ENCODE data around the gene DNAJC1.

DNAJC1 gene

GRCh38 chr10:21989453-21990154, 13.9 kb downstream of the DNAJC1 start:
- no peak overlapping the region for H2AFZ ChIP-seq (ENCODE audit: low read depth, low read length, severe bottlenecking)
- no peaks in the 10 kb centered on the region for H3F3A ChIP-seq (ENCODE audit: insufficient read depth)
- no peaks in the 10 kb centered on the region for H3K27me3 ChIP-seq (ENCODE audit: low read length)
- H3K36me3 ChIP-seq (ENCODE audit: low read length): no peaks in the 10 kb centered on the region
- 0 out of 2 replicates have a peak, but pooled peaks cover 2% of the 10 kb centered on the region for H4K20me1 ChIP-seq (ENCODE audit: low read depth, low read length)
- H3K27ac ChIP-seq (ENCODE audit: low read depth, low read length): no peak overlapping the region
- H3K9me3 ChIP-seq (ENCODE audit: insufficient read depth, low read length): no peaks in the 10 kb centered on the region
- H3K4me2 ChIP-seq (ENCODE audit: low read depth, low read length, poor library complexity, severe bottlenecking): no peak overlapping the region
- no peaks in the 10 kb centered on the region for H3K9me2 ChIP-seq (replicated peaks; ENCODE audit: insufficient read depth, low read length)
- H3K4me3 ChIP-seq (ENCODE audit: insufficient read depth, low read length, poor library complexity, severe bottlenecking): no peak overlapping the region
- H3K79me2 ChIP-seq (ENCODE audit: insufficient read depth, low read length): no peaks in the 10 kb centered on the region
- TF ChIP-seq EZH2phosphoT487 (conservative IDR thresholded peaks at IDR 0.05; ENCODE audit: low read length) (no peak), CTCF (IDR thresholded peaks at IDR 0.05; ENCODE audit: insufficient read depth, low read length, poor library complexity, severe bottlenecking) (peak; percentile 64)
- H3K9ac ChIP-seq (ENCODE audit: low read length): no peak overlapping the region

DNA sequence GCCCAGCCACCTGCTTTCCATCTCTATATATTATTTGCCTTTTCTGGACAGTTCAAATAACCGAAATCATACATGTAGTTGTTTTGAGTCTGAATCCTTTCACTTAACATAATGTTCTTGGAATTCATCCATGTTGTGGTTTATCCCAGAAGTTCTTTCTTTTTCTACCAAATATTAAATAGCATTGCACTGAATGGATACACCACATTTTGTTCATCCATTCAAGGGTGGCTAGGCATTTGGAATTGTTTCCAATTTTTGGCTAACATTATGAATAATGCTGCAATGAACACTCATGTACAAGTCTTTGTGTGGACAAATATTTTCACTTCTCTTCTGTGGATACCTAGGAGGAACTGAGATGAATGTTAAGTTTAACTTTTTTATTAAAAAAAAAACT, 18.0 kb downstream of the DNAJC1 start:
- no peaks in the 10 kb centered on the region for H3F3A ChIP-seq (ENCODE audit: insufficient read depth)
- H3K9ac ChIP-seq (ENCODE audit: low read length): no peak overlapping the region
- H3K4me2 ChIP-seq (ENCODE audit: low read depth, low read length, poor library complexity, severe bottlenecking): no peak overlapping the region
- H3K27ac ChIP-seq (ENCODE audit: low read depth, low read length): no peak overlapping the region
- no peaks in the 10 kb centered on the region for H3K79me2 ChIP-seq (ENCODE audit: insufficient read depth, low read length)
- no peaks in the 10 kb centered on the region for H3K9me2 ChIP-seq (replicated peaks; ENCODE audit: insufficient read depth, low read length)
- H4K20me1 ChIP-seq (ENCODE audit: low read depth, low read length): 0 out of 2 replicates have a peak, but pooled peaks cover 2% of the 10 kb centered on the region
- no peak overlapping the region for H3K4me3 ChIP-seq (ENCODE audit: insufficient read depth, low read length, poor library complexity, severe bottlenecking)
- H3K9me3 ChIP-seq (ENCODE audit: insufficient read depth, low read length): no peaks in the 10 kb centered on the region
- no peak for TF ChIP-seq CTCF (IDR thresholded peaks at IDR 0.05; ENCODE audit: insufficient read depth, low read length, poor library complexity, severe bottlenecking)
- TF ChIP-seq EZH2phosphoT487 (conservative IDR thresholded peaks at IDR 0.05; ENCODE audit: low read length): no peak
- no peak overlapping the region for H2AFZ ChIP-seq (ENCODE audit: low read depth, low read length, severe bottlenecking)
- no peaks in the 10 kb centered on the region for H3K27me3 ChIP-seq (ENCODE audit: low read length)
- no peaks in the 10 kb centered on the region for H3K36me3 ChIP-seq (ENCODE audit: low read length)

DNA sequence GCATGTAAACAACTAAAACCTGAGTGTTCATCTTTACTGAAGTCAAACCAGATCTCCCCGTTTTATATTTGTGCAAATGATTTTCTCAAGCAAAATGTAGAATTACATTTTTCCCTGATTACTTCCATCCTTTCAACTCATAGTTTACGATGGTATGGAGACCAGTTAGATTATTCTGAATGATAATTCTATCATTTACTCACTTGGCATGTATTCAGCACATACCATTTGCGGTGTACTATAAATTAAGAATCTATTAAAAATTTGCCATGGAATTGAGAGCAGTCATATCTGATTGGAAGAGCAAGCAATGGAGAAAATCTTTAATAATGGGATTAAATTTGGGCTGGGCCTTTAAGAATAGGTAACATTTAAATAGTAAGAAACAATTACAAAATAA, 22.4 kb downstream of the DNAJC1 start:
- Histone ChIP-seq H3F3A (ENCODE audit: insufficient read depth) (no peaks in the 10 kb centered on the region), H4K20me1 (ENCODE audit: low read depth, low read length) (no peaks in the 10 kb centered on the region; the same call in 1 of the 2 replicates), H3K9me2 (replicated peaks; ENCODE audit: insufficient read depth, low read length) (no peaks in the 10 kb centered on the region), H3K27me3 (ENCODE audit: low read length) (no peaks in the 10 kb centered on the region), H2AFZ (ENCODE audit: low read depth, low read length, severe bottlenecking) (no peak overlapping the region), H3K36me3 (ENCODE audit: low read length) (no peaks in the 10 kb centered on the region), H3K4me3 (ENCODE audit: insufficient read depth, low read length, poor library complexity, severe bottlenecking) (no peak overlapping the region), H3K9ac (ENCODE audit: low read length) (no peak overlapping the region), H3K27ac (ENCODE audit: low read depth, low read length) (no peak overlapping the region), H3K4me2 (ENCODE audit: low read depth, low read length, poor library complexity, severe bottlenecking) (no peak overlapping the region), H3K9me3 (ENCODE audit: insufficient read depth, low read length) (no peaks in the 10 kb centered on the region), H3K79me2 (ENCODE audit: insufficient read depth, low read length) (no peaks in the 10 kb centered on the region)
- TF ChIP-seq CTCF (IDR thresholded peaks at IDR 0.05; ENCODE audit: insufficient read depth, low read length, poor library complexity, severe bottlenecking) (no peak), EZH2phosphoT487 (conservative IDR thresholded peaks at IDR 0.05; ENCODE audit: low read length) (no peak)
